CD4-positive, alpha-beta memory T cell (primary cell): Measurements from ENCODE around the gene ADRA1B. TPM values are rescaled to one million over a fixed set of nuclear protein-coding genes. Genes with fewer than 3 reads are reported as not detected.

Experiments
- polyA plus RNA-seq, 2 donors: library from polyadenylated mRNA; unstranded; fragments of 300-500 nt; fragmentation: Illumina TruSeq; gene quantifications; one replicate each; pipeline ENCODE4 v1.2.3, GENCODE V29; 2021
- total RNA-seq, 2 experiments: library from RNA; stranded (reverse); gene quantifications; one replicate each; pipeline ENCODE4 v1.2.3, GENCODE V29; 2021

The ADRA1B gene
- total and polyA plus RNA-seq, 4 experiments from 2014 or later: not detected

Other genes starting within 250 kb of the ADRA1B start
- gene TTC1, start 92.7 kb downstream of the ADRA1B start, total RNA-seq: 10 to 100 TPM; 47.5 to 47.9 TPM
- gene TTC1, start 92.7 kb downstream of the ADRA1B start, polyA plus RNA-seq: 100 to 1,000 TPM in 1 of 2 donors, 10 to 100 TPM in 1; 95.4 to 147 TPM
- 10 to 100 TPM; 38.7 to 40.6 TPM for gene PWWP2A, start 203.0 kb downstream of the ADRA1B start, total RNA-seq
- 10 to 100 TPM; 29.6 to 32.4 TPM for gene PWWP2A, start 203.0 kb downstream of the ADRA1B start, polyA plus RNA-seq